Gastroesophageal sphincter (tissue), 4 donors: Measurements from ENCODE around the gene SLFN13. TPM values are rescaled to one million over a fixed set of nuclear protein-coding genes. Genes with fewer than 3 reads are reported as not detected.
A peak's percentile ranks its signal among the peaks of the same experiment; 100 is the strongest.

Source experiments
- ATAC-seq: fragments of 150-250 bp; one replicate; pipeline ENCODE4 v1.9.1; 2016; ENCODE audit warnings: mild to moderate bottlenecking, moderate library complexity
- H3K27ac ChIP-seq, 4 donors: fragments of 200-600 bp; sonication (generic) in 3 of 4; 1 replicate in 3 of 4; 2 replicates in 1 of 4; pipeline ENCODE4 v1.5.1; 2016 to 2019
- H3K27me3 ChIP-seq: fragments of 200-600 bp; sonication (generic); one replicate; pipeline ENCODE4 v1.5.1; 2019
- H3K36me3 ChIP-seq, 2 donors: fragments of 200-600 bp; sonication (generic); one replicate each; pipeline ENCODE4 v1.5.1; 2019; ENCODE audit warnings: control low read depth in 1 of 2
- H3K4me1 ChIP-seq, 3 donors: fragments of 200-600 bp; sonication (generic); 1 replicate in 2 of 3; 2 replicates in 1 of 3; pipeline ENCODE4 v1.5.1; 2016 to 2019; ENCODE audit warnings: control low read depth in 2 of 3
- H3K4me3 ChIP-seq, 2 donors: fragments of 200-600 bp; sonication (generic); one replicate each; pipeline ENCODE4 v1.5.1; 2019; ENCODE audit warnings: mild to moderate bottlenecking in 1 of 2, moderate library complexity in 1 of 2
- H3K9me3 ChIP-seq, 3 donors: fragments of 200-600 bp; sonication (generic); one replicate each; pipeline ENCODE4 v1.5.1; 2017 to 2019; ENCODE audit warnings: control low read depth in 2 of 3
- EP300 ChIP-seq: sonication (generic); formaldehyde crosslinking; IDR thresholded peaks from one replicate; pipeline ENCODE4 v1.6.1; 2017; ENCODE audit warnings: antibody characterized with exemption, mild to moderate bottlenecking
- POLR2A ChIP-seq, 2 donors: fragments of 450-650 bp; IDR thresholded peaks; one replicate each; pipeline ENCODE4 v1.6.1; 2017; ENCODE audit warnings: antibody characterized with exemption in 2 of 2, mild to moderate bottlenecking in 2 of 2, moderate library complexity in 1 of 2
- POLR2AphosphoS5 ChIP-seq: sonication (generic); formaldehyde crosslinking; IDR thresholded peaks from one replicate; pipeline ENCODE4 v1.6.1; 2017; ENCODE audit warnings: antibody characterized with exemption
- WGBS, 2 donors: methylation state at CpG; one replicate each; pipeline ENCODE4 v1.1.5; 2018; ENCODE audit warnings: low coverage in 1 of 2; 5-methylcytosine and 5-hydroxymethylcytosine counted together
- total RNA-seq, 4 donors: library from RNA; depleted of rRNA; stranded (reverse); fragments of >200 nt; gene quantifications; one replicate each; pipeline ENCODE4 v1.1.0, GENCODE V29; 2016
- TF ChIP-seq, protein P1 (sequence below), 4 experiments: fragments of 200-600 bp in 2 of 4; fragments of 450-650 bp in 2 of 4; sonication (generic) in 1 of 4; IDR thresholded peaks; one replicate each; pipeline ENCODE4 v1.5.1; 2017 to 2019; ENCODE audit warnings: antibody characterized with exemption in 4 of 4, mild to moderate bottlenecking in 2 of 4, moderate library complexity in 2 of 4

Gene SLFN13
- total RNA-seq, 4 donors from 2014 or later = 1.9 to 12.3 (median 5.0) TPM

DNA sequence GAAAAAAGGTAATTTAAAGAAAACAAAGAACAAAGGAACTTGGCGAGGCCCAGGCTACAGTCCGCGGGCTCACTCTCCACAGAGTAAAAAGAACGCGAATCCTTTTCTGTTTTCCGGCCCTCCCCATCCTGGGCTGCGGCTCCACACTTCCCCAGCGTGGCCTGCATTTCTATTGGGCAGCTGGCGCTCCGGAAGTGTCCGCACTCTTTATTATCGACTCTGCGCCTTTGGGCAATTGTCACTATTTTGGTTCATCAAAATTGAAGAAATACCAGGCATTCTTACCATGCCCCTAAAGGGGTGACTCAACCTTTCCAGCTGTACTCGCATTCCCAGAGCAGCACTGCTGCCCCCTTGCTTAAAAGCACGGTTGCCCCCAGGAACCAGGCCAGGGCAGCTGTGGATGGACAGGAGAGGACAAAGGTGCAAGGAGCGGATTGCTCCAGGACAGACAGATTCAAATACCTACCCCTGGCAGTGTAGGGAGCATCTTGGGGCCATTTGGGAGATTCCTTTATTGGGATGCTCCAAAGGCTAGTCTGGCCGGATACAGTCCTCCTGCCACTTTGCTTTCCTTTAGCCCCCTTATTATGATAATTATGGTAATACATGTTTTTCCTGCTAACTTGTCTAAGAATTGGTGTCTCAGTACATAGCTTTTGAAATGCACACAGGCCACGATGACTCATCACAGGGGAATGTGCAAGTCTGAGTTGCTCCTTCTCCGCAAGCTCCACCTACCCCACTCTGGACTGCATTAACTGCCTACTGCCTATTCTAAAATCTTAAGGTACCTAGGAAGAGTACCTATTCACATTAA is 15.3 kb downstream of the SLFN13 start:
- 9 to 14% methylated on average over 16 of the region's 19 CpGs for WGBS, 2 donors
- TF ChIP-seq, protein P1, sequence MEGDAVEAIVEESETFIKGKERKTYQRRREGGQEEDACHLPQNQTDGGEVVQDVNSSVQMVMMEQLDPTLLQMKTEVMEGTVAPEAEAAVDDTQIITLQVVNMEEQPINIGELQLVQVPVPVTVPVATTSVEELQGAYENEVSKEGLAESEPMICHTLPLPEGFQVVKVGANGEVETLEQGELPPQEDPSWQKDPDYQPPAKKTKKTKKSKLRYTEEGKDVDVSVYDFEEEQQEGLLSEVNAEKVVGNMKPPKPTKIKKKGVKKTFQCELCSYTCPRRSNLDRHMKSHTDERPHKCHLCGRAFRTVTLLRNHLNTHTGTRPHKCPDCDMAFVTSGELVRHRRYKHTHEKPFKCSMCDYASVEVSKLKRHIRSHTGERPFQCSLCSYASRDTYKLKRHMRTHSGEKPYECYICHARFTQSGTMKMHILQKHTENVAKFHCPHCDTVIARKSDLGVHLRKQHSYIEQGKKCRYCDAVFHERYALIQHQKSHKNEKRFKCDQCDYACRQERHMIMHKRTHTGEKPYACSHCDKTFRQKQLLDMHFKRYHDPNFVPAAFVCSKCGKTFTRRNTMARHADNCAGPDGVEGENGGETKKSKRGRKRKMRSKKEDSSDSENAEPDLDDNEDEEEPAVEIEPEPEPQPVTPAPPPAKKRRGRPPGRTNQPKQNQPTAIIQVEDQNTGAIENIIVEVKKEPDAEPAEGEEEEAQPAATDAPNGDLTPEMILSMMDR (IDR thresholded peaks at IDR 0.05) = peak in 2 of 4 experiments; percentile 5 to 45
- TF ChIP-seq EP300 (no peak), POLR2AphosphoS5 (peak; percentile 45), POLR2A (IDR thresholded peaks at IDR 0.05) (no peak)
- Histone ChIP-seq H3K36me3 (no peaks in the 10 kb centered on the region), H3K4me3 (peak overlapping the region; percentile 59 to 75), H3K27ac (peak overlapping the region; percentile 67 to 90 (median 86)), H3K27me3 (no peaks in the 10 kb centered on the region), H3K9me3 (no peaks in the 10 kb centered on the region), H3K4me1 (peaks cover 0 to 29% (median 12%) of the 10 kb centered on the region in 3 donors)
- peak; percentile 88 for ATAC-seq

DNA sequence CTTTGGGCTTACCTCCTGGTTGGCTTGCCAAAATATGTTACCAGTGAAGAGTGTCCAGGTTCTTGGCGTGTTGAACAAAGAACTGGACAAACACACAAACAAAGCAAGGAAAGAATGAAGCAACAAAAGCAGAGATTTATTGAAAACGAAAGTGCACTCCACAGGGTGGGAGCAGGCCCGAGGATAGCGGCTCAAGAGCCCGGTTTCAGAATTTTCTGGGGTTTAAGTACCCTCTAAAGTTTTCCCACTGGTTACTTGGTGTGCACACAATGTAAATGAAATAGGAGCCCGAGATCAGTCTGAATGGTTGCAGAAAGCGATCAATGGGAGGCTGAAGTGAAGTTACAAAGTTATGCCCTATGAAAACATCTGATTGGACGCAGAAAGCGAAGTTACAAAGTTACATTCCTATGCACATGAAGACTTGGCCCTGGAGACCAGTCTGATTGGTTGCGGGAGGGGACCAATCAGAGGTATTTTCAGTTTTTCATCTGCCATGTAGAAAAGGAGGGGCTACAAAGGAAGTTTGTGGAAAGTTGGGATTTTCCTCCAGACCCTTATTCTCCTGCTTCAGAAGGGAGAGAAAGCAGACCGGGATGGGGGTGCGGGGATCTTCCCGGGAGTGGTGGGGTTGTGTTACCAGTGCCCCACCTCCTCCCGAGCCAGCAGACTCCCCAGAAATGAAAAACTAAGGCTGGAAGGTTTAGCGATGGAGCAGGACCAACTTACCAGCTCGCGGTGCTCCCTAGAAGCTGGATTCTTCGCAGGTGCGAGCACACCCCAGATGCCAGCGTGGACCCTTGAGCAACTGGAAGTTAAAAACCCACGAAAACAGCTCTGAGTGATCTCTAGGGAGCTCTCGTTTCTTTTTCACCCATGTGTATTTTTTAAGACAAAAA is 16.1 kb downstream of the SLFN13 start, which contains the start of gene SLFN12:
SLFN12 (minus strand) TSS at position 325 of the 899 bp plus-strand sequence. CDS start 9,472 bp downstream, outside the sequence.
- peak within 1 kb of the TSS; percentile 67 to 90 (median 86) for H3K27ac ChIP-seq
- H3K27me3 ChIP-seq = no peaks in the 10 kb centered on the region
- no peaks in the 10 kb centered on the region for H3K36me3 ChIP-seq
- ATAC-seq = peak; percentile 87
- WGBS, 2 donors = 16 to 19% methylated on average over 15 to 21 of the region's 22 CpGs
- H3K4me3 ChIP-seq = peak within 1 kb of the TSS; percentile 59 to 75
- H3K4me1 ChIP-seq = peaks cover 0 to 29% (median 12%) of the 10 kb centered on the region in 3 donors
- no peaks in the 10 kb centered on the region for H3K9me3 ChIP-seq
- TF ChIP-seq POLR2AphosphoS5 (peak; percentile 27), POLR2A (IDR thresholded peaks at IDR 0.05) (peak in 1 of 2 donors; percentile 23), EP300 (no peak)
- TF ChIP-seq, protein P1 (IDR thresholded peaks at IDR 0.05) = no peak

DNA sequence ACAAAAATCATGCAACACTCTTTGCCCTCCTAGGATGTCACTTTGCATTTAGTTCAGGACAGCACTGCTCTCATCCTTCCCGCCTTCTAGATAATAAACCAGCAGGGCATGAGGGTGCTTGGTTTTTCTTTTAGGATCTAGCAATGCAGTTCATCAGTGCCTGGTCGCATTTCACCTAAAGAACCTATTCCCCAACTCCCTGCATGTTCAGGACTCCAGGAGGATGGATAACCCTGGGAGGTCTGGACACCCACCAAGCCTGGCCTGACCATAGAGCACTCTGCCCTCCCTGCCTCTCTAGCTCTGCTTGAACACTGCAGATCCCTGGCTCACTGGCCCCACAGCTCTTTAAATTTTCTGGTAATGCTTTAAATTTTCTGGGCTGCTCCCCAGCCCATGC is 18.9 kb downstream of the SLFN13 start:
- WGBS, 2 donors = 71 to 100% methylated on average over 1 to 2 of the region's 2 CpGs
- Histone ChIP-seq H3K4me3 (no peak overlapping the region), H3K36me3 (no peaks in the 10 kb centered on the region), H3K27ac (no peak overlapping the region), H3K9me3 (no peaks in the 10 kb centered on the region), H3K4me1 (peaks cover 0 to 29% (median 12%) of the 10 kb centered on the region in 3 donors), H3K27me3 (no peaks in the 10 kb centered on the region)
- TF ChIP-seq, protein P1 (IDR thresholded peaks at IDR 0.05) = no peak
- no peak for TF ChIP-seq EP300
- no peak for TF ChIP-seq POLR2A (IDR thresholded peaks at IDR 0.05)
- TF ChIP-seq POLR2AphosphoS5 = no peak
- no peak for ATAC-seq

DNA sequence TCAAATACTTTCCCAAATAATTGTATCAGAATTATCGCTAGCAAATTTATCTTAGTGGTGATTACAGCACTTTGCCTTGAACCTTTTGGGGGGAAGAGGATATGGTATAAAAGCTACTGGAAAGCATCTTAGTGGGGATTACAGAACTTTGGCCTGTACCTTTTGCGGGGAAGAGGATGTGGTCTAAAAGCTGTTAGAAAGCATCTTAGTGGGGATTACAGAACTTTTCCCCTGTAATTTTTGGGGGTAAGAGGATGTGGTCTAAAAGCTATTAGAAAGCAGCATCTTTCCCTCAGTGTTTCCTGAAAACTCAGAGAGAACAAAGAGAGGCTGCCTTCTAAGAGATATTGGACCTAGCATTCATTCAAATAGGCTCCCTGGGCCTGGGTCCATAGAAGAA is 20.3 kb downstream of the SLFN13 start:
- no peak for TF ChIP-seq EP300
- TF ChIP-seq POLR2AphosphoS5 = no peak
- TF ChIP-seq, protein P1 (IDR thresholded peaks at IDR 0.05) = no peak
- no peak for TF ChIP-seq POLR2A (IDR thresholded peaks at IDR 0.05)
- Histone ChIP-seq H3K36me3 (no peaks in the 10 kb centered on the region), H3K27ac (no peak overlapping the region), H3K4me3 (no peak overlapping the region), H3K4me1 (peaks cover 0 to 20% (median 9%) of the 10 kb centered on the region in 3 donors), H3K9me3 (no peaks in the 10 kb centered on the region), H3K27me3 (no peaks in the 10 kb centered on the region)
- no peak for ATAC-seq
- WGBS, 2 donors = 75 to 100% methylated on average over 2 of the region's 2 CpGs
